H9 (cell line): ENCODE measurements around the gene SGSM2. TPM values are rescaled to one million over a fixed set of nuclear protein-coding genes. Genes with fewer than 3 reads are reported as not detected.

Source experiments
- DNase-seq: peaks from one replicate; pipeline ENCODE4 v3.0.0-alpha.2; 2017
- H2AFZ ChIP-seq: one replicate; pipeline ENCODE4 v1.6.1; 2013; ENCODE audit warnings: mild to moderate bottlenecking, low read length, control low read depth, moderate library complexity
- H2AK5ac ChIP-seq: 2 replicates; pipeline ENCODE4 v1.6.1; 2013; ENCODE audit warnings: low read length, control low read depth, mixed read lengths; ENCODE audit not compliant: insufficient read length
- H2BK120ac ChIP-seq: one replicate; pipeline ENCODE4 v1.6.1; 2013; ENCODE audit warnings: low read depth, mild to moderate bottlenecking, low read length, control low read depth, inconsistent platforms; ENCODE audit not compliant: poor library complexity, severe bottlenecking
- H2BK12ac ChIP-seq: 2 replicates; pipeline ENCODE4 v1.6.1; 2013; ENCODE audit warnings: low read length, control low read depth, mixed read lengths, low read depth; ENCODE audit not compliant: insufficient read length
- H2BK15ac ChIP-seq: 2 replicates; pipeline ENCODE4 v1.6.1; 2013; ENCODE audit warnings: low read depth, low read length, control low read depth
- H2BK20ac ChIP-seq: one replicate; pipeline ENCODE4 v1.6.1; 2013; ENCODE audit warnings: low read depth, mild to moderate bottlenecking, low read length, control low read depth, inconsistent platforms; ENCODE audit not compliant: poor library complexity, severe bottlenecking
- H2BK5ac ChIP-seq: 2 replicates; pipeline ENCODE4 v1.6.1; 2013; ENCODE audit warnings: low read length, control low read depth, mixed read lengths; ENCODE audit not compliant: insufficient read length
- H3K14ac ChIP-seq: 2 replicates; pipeline ENCODE4 v1.6.1; 2013; ENCODE audit warnings: low read length, control low read depth; ENCODE audit not compliant: insufficient read depth
- H3K18ac ChIP-seq: 2 replicates; pipeline ENCODE4 v1.6.1; 2013; ENCODE audit warnings: low read depth, mild to moderate bottlenecking, mixed read lengths, low read length, control low read depth; ENCODE audit not compliant: insufficient read length
- H3K23ac ChIP-seq: 2 replicates; pipeline ENCODE4 v1.6.1; 2013; ENCODE audit warnings: low read length, control low read depth, mixed read lengths, low read depth; ENCODE audit not compliant: insufficient read length
- H3K23me2 ChIP-seq: 2 replicates; pipeline ENCODE4 v1.6.1; 2013; ENCODE audit warnings: low read depth, mild to moderate bottlenecking, mixed read lengths, low read length, control low read depth; ENCODE audit not compliant: insufficient read length, poor library complexity, severe bottlenecking
- H3K27ac ChIP-seq: 2 replicates; pipeline ENCODE4 v1.5.1; 2013; ENCODE audit warnings: low read length, control low read depth, mixed read lengths, low read depth; ENCODE audit not compliant: insufficient read length
- H3K27me3 ChIP-seq: 2 replicates; pipeline ENCODE4 v1.6.1; 2013; ENCODE audit warnings: low read length, control low read depth, inconsistent platforms; ENCODE audit not compliant: insufficient read depth
- H3K4ac ChIP-seq: 2 replicates; pipeline ENCODE4 v1.6.1; 2013; ENCODE audit warnings: low read depth, mild to moderate bottlenecking, control low read depth, inconsistent platforms, low read length, moderate library complexity
- H3K4me1 ChIP-seq: 2 replicates; pipeline ENCODE4 v1.6.1; 2013; ENCODE audit warnings: low read length, control low read depth, inconsistent platforms; ENCODE audit not compliant: insufficient read depth
- H3K4me2 ChIP-seq: 2 replicates; pipeline ENCODE4 v1.6.1; 2013; ENCODE audit warnings: low read length, control low read depth, mixed read lengths; ENCODE audit not compliant: insufficient read length, insufficient read depth
- H3K56ac ChIP-seq: 2 replicates; pipeline ENCODE4 v1.6.1; 2013; ENCODE audit warnings: low read depth, mild to moderate bottlenecking, mixed read lengths, low read length, control low read depth; ENCODE audit not compliant: insufficient read length
- H3K79me1 ChIP-seq: 2 replicates; pipeline ENCODE4 v1.6.1; 2013; ENCODE audit warnings: low read depth, mild to moderate bottlenecking, moderate library complexity, low read length, control low read depth, inconsistent platforms; ENCODE audit not compliant: insufficient read depth, poor library complexity, severe bottlenecking
- H3K79me2 ChIP-seq: 2 replicates; pipeline ENCODE4 v1.6.1; 2013; ENCODE audit warnings: low read length, control low read depth, inconsistent platforms; ENCODE audit not compliant: insufficient read depth
- H3K9ac ChIP-seq: 2 replicates; pipeline ENCODE4 v1.6.1; 2013; ENCODE audit warnings: low read length, control low read depth, mixed read lengths; ENCODE audit not compliant: insufficient read length; ENCODE audit errors: extremely low read depth
- H3K9me3 ChIP-seq: one replicate; pipeline ENCODE4 v1.6.1; 2013; ENCODE audit warnings: low read depth, low read length, inconsistent platforms; ENCODE audit not compliant: control insufficient read depth
- H3T11ph ChIP-seq: one replicate; pipeline ENCODE4 v1.6.1; 2013; ENCODE audit warnings: mild to moderate bottlenecking, low read length, control low read depth, inconsistent platforms
- H4K20me1 ChIP-seq: one replicate; pipeline ENCODE4 v1.6.1; 2013; ENCODE audit not compliant: control insufficient read depth, insufficient read length, insufficient read depth
- H4K5ac ChIP-seq: 2 replicates; pipeline ENCODE4 v1.6.1; 2013; ENCODE audit warnings: low read depth, mild to moderate bottlenecking, mixed read lengths, low read length, control low read depth; ENCODE audit not compliant: insufficient read length
- H4K8ac ChIP-seq: replicated peaks from 2 replicates; pipeline ENCODE4 v1.6.1; 2013; ENCODE audit warnings: low read length, control low read depth, mixed read lengths, low read depth; ENCODE audit not compliant: insufficient read length
- H4K91ac ChIP-seq: 2 replicates; pipeline ENCODE4 v1.6.1; 2013; ENCODE audit warnings: low read depth, mild to moderate bottlenecking, moderate library complexity, mixed read lengths, low read length, control low read depth; ENCODE audit not compliant: insufficient read length
- H3K27ac Mint-ChIP-seq, 3 experiments: 2 replicates in 2 of 3; 3 replicates in 1 of 3; pipeline ENCODE4 v1.8.0; 2020 to 2021; ENCODE audit warnings: mixed read lengths in 3 of 3, mild to moderate bottlenecking in 1 of 3, moderate library complexity in 1 of 3
- H3K27me3 Mint-ChIP-seq: 2 replicates; pipeline ENCODE4 v1.8.0; 2021; ENCODE audit warnings: low read depth, mild to moderate bottlenecking, moderate library complexity, mixed read lengths
- H3K36me3 Mint-ChIP-seq, 3 experiments: 2 replicates in 2 of 3; 3 replicates in 1 of 3; pipeline ENCODE4 v1.8.0; 2020 to 2021; ENCODE audit warnings: low read depth in 3 of 3, mixed read lengths in 3 of 3; ENCODE audit not compliant: insufficient read depth in 1 of 3
- H3K4me1 Mint-ChIP-seq, 2 experiments: 2 replicates each; pipeline ENCODE4 v1.8.0; 2020; ENCODE audit warnings: mixed read lengths in 2 of 2
- H3K4me3 Mint-ChIP-seq, 2 experiments: 2 replicates in 1 of 2; 3 replicates in 1 of 2; pipeline ENCODE4 v1.8.0; 2020 to 2021; ENCODE audit warnings: mild to moderate bottlenecking in 2 of 2, mixed read lengths in 2 of 2, moderate library complexity in 1 of 2
- H3K9me3 Mint-ChIP-seq, 2 experiments: 2 replicates in 1 of 2; 3 replicates in 1 of 2; pipeline ENCODE4 v1.8.0; 2020; ENCODE audit warnings: mild to moderate bottlenecking in 2 of 2, mixed read lengths in 2 of 2, moderate library complexity in 1 of 2
- CTCF ChIP-seq: fragments of 200-600 bp; sonication (generic); conservative IDR thresholded peaks from 3 replicates; pipeline ENCODE4 v1.8.0; 2021; ENCODE audit warnings: antibody characterized with exemption, mild to moderate bottlenecking
- WGBS: extraction: QIAGEN DNeasy Blood & Tissue Kit; methylation state at CpG from one replicate; pipeline ENCODE4 v1.1.7; 2013; ENCODE audit warnings: missing lambda C conversion rate, low lambda C conversion rate, mixed read lengths; ENCODE audit not compliant: insufficient read length; ENCODE audit errors: extremely low coverage; 5-methylcytosine and 5-hydroxymethylcytosine counted together
- total RNA-seq: library from RNA; stranded (reverse); gene quantifications from 2 replicates; pipeline ENCODE4 v1.2.1, GENCODE V29; 2021

The SGSM2 gene
- total RNA-seq, 1 experiment from 2014 or later = 45.6 TPM

- Histone ChIP-seq H2BK15ac (no peak overlapping the region), H2BK12ac (no peak overlapping the region), H3K4me1 (no peaks in the 10 kb centered on the region), H3K9me3 (no peaks in the 10 kb centered on the region), H3K14ac (no peak overlapping the region), H3K4ac (no peak overlapping the region), H2BK5ac (no peak overlapping the region), H3K27me3 (no peaks in the 10 kb centered on the region), H4K91ac (no peak overlapping the region), H3K23ac (no peak overlapping the region), H2BK120ac (no peak overlapping the region), H3K18ac (no peak overlapping the region), H2BK20ac (no peak overlapping the region), H3K79me2 (no peaks in the 10 kb centered on the region), H4K8ac (no peak overlapping the region), H3K27ac (no peak overlapping the region), H3K79me1 (no peaks in the 10 kb centered on the region), H3K4me2 (no peak overlapping the region), H3K56ac (no peak overlapping the region), H4K5ac (no peak overlapping the region), H3T11ph (no peak overlapping the region), H2AFZ (no peak overlapping the region), H2AK5ac (no peak overlapping the region), H4K20me1 (no peaks in the 10 kb centered on the region), H3K9ac (no peak overlapping the region), H3K23me2 (no peaks in the 10 kb centered on the region)
- peak; percentile 25; the same call in 2 of the 3 replicates for TF ChIP-seq CTCF
- Mint-ChIP-seq H3K27ac (peak overlapping the region in 1 of 3 experiments; percentile 23; a peak in 3 of 7 replicates), H3K27me3 (no peaks in the 10 kb centered on the region; the same call in 1 of the 2 replicates), H3K9me3 (no peaks in the 10 kb centered on the region), H3K4me1 (peaks cover 6 to 9% of the 10 kb centered on the region in 2 experiments), H3K36me3 (peaks cover 14 to 33% (median 28%) of the 10 kb centered on the region in 3 experiments), H3K4me3 (no peak overlapping the region)
- DNase-seq = peak; percentile 81
- WGBS = no CpG with 5 or more reads among the region's 2 CpGs
Observed at GRCh38 chr17:2412561-2413021, 75.3 kb downstream of the SGSM2 start.
